Limb (tissue), 2 donors: ENCODE results near the gene COQ10B.
"Not testable (repeated sequence)": the region's sequence is repeated elsewhere in the genome, so short reads cannot be mapped to it uniquely, and the experiment has no call there.

Experiments used
- DNase-seq, 2 donors: peaks; one replicate each; pipeline ENCODE4 v3.0.0-alpha.2; 2016; ENCODE audit errors: extremely low spot score in 2 of 2

Gene COQ10B

DNA sequence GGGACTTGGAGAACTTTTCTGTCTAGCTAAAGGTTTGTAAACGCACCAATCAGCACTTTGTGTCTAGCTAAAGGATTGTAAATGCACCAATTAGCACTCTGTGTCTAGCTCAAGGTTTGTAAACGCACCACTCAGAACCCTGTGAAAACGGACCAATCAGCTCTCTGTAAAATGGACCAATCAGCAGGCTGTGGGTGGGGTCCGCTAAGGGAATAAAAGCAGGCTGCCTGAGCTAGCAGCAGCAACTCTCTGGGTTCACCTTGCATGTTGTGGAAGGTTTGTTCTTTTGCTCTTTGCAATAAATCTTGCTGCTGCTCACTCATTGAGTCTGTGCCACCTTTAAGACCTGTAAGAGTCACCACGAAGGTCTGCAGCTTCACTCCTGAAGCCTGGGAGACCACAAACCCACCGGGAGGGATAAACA lies 2.4 kb upstream of the COQ10B start:
- DNase-seq = not testable (repeated sequence)

DNA sequence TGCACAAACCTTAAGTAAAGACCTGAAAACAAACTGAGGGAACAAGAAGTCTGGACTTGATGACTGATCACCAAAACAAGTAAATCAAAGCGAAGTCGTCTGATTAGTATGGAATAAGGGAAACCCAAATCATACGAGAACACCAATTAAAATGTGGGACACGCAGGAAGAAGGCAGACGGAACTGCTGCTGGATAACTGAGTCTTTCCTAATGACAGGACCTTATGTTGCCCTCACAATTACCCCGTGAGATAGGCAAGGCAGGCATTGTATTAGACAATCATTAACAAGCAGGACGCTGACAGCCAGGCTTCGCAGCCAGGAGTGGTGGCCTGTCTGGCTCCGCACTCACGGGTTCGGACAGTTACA lies 614 bp upstream of the COQ10B start:
- no peak for DNase-seq

DNA sequence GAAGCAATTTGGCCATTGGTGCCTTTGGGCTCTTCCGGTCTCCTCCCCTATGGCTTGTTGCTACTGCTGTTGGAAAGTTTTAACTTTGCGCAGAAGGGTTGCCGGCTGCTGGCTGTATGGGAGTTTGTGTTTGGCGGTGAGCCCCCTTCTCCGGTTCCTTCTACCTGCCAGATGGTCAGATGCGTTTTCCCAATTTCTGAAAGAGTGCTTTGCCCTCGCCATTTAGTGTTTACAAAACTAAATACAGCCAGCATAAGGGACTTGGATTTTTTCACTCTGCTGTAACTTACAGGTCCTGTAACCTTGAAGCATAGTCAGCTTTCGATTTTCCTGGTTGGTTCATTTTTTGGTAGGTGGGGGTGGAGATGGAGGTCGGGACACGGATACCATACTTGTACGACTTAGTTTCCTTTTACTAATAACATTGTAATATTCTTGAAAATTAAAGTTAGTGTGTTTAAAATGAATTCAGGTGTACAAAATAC lies 604 bp downstream of the COQ10B start:
- DNase-seq = peak in 1 of 2 donors; percentile 80

DNA sequence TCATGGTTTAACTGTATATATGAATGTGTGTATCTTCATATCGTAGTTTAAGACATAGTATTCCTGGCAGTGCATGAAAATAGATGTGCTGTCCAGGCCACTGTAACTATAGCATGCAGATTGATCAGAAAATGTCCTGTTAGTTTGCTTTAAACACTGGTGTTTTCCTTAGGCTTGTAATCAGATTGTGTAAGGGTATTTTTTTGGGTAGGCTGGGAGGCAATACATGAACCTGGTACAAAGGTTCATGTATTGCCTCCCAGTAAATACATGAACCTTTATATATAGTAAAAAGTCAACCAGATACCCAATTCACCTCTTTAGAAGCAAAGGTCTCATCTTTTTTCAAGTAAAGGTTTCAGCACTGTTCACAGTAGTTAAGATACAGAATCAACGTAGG lies 1.6 kb downstream of the COQ10B start:
- DNase-seq = no peak

DNA sequence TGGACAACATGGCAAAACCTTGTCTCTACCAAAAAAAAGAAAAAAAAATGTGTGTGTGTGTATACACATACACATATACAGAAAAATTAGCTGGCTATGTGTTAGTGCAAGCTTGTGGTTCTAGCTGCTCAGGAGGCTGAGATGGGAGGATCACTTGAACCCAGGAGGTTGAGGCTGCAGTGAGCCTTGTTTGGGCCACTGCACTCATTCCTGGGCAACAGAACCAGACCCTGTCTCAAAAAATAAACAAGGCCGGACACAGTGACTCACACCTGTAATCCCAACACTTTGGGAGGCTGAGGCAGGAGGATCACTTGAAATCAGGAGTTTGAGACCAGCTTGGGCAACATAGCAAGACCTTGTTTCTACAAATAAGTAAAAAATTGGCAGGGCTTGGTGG lies 2.1 kb downstream of the COQ10B start:
- DNase-seq = no peak

DNA sequence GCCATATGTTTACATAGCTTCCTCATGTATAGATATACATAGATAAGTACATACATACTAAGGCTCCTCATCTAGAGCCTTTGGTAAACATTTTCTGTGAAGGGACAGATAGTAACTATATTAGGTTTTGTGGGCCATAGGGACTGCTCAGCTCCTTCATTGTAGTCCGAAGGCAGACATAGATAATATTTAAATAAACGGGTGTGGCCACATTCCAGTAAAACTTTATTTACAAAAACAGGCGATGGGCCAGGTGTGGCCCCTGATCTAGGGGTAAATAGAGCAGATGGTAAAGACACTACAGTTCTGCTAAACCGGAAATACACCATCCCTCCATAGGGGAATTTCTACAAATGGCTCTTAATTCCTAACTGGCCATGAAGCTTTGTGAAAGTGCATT lies 7.3 kb downstream of the COQ10B start:
- no peak for DNase-seq

DNA sequence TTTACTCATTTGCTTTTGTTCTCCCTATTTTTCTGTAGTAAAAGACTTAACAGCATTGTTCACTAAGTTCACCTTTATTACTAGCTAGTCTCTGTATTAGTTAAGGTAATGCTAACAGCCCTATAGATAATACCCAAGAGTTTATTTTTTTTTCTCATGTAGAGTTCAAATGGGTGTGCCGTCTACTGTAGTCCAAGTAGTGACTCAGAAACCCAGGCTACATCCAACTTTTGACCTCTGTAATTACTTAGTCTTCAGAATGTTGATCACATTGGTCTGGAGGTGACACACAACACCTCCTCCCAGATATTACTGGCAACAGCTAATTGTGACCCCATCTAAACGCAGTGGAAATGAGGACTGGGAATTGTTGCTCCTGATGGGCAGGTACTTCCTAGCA lies 7.7 kb downstream of the COQ10B start:
- DNase-seq = no peak

DNA sequence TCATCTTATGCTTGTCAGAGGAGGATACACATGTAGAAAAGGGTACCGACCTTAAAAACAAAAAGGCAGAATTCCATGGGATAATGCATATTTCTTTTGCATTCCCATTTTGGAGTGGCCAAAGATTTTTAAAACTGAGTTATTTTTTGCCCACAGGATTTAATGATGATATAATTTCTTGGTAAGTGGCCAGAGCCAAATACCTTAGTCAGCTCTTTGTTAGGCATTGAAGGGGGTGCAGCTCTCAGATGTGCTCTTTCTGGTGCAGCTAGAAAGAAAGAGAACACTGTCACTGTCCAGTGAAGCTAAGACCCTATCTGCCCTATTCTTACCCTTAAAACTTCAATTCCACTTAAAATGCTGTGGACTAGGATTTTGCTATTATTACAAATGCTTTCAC lies 10.8 kb downstream of the COQ10B start:
- DNase-seq = no peak

DNA sequence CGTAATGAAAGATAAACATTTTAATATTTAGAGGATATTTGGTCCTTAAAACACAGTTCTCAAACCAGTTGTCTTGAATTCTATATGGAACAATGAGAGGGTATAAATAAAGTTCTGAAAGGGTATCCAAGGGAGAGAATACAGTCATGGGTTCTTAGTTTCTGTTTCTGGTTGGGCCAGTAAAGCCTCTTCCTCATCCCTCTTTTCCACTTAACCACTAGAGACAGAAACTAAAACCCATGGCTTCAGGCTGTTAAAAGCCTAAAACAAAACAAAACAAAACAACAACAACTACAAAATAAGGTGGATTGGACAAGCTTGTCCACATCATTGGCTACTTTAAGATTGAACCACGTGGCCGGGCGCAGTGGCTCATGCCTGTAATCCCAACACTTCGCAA lies 18.8 kb downstream of the COQ10B start:
- no peak for DNase-seq

DNA sequence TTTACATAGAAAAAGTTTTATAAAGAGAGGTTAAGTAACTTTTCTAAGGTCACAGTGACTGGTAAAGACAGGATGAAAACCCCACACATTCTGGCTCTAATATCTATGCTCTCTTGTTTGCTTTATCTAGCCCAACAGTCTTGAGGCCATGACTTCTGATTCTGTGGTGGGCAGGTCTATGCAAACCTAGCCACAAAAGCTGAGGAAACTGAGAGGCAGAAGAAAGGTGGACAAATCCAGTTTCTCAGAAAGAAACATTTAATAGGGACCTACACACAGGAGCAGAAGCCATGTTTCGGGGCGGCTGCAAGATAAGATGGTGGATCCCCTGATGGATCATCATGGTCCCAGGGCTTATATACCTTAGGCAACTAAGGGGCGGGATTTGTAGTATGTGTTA lies 24.4 kb downstream of the COQ10B start:
- DNase-seq = no peak

DNA sequence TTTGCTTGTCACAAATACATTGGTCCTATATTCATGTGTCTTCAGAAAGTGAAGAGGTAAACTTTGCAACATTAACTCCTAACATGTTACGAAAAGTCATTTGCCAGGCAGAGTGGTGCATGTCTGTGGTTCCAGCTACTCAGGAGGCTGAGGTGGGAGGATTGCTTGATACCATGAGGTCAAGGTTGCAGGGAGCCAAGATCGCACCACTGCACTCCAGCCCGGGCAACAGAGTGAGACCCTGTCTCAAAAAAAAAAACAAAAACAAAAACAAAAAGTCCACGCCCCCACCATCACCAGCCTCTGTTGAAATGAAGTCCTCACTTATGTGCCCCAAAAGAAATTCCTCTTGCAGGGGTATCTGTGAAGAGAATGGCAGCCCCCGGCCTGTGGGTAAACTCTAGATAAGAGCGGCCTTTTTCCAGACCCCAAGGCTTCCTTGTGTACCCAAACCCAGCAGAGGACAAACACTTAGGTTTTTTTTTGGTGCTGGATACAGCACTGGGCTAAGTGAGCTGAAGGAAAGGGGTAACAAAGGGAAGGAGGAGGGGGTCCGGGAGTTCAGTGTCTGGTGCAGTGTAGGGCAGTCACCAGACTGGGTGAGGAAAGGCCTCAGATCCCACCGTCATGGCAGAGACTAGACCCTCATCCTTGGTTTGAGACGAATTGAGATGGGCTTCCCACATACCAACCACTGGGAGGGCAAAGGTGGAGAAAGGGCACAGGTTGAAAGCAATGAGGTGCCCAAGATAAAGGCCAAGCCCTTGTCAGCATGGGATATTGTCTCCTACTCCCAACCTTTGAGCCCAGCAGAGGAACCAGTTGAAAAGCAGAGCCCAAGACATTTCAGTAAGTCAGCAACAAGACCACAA lies 27.0 kb downstream of the COQ10B start:
- DNase-seq = no peak

DNA sequence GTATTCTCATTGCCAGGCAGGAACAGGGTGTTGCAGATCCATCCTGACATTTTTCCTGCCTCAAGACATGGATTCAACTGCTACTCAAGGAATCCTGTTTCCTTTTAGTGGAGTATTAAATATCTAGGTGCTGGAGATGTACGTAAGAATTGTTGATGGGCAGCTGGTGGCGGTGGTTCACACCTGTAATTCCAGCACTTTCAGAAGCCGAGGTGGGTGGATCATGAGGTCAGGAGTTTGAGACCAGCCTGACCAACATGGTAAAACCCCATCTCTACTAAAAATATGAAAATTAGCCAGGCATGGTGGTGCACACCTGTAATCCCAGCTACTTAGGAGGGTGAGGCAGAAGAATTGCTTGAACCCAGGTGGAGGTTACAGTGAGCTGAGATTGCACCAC lies 30.9 kb downstream of the COQ10B start:
- DNase-seq = not testable (repeated sequence)

DNA sequence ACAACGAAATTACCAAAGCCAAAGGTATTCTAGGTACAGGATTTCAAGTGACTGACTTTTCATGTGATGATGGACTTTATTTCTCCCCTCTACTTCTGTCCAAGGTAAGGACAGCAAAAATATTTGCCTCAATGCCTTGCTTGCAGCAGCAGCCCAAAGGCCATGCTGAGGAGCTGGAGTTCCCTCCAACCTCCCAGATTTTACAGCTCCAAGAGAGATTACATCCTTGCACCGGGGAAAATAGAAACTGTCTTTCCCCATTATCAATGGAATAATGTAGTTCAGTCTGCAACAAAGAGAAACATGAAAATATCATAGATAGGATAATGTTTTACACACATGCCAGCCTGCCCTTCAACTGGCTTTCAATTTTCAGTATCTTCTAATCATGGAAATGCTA lies 32.8 kb downstream of the COQ10B start:
- no peak for DNase-seq

DNA sequence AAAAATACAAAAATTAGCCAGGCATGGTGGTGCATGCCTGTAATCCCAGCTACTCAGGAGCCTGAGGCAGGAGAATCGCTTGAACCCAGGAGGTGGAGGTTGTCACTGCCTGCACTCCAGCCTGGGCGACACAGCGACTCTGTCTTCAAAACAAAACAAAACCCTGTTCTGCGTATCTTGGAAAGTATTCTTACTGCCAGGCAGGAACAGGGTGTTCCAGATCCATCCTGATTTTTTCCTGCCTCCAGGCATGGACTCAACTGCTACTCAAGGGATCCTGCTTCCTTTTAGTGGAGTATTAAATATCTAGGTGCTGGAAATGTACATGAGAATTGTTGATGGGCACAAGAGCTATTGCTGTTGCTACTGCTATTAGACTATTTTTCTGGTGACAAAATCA lies 34.0 kb downstream of the COQ10B start:
- no peak for DNase-seq

DNA sequence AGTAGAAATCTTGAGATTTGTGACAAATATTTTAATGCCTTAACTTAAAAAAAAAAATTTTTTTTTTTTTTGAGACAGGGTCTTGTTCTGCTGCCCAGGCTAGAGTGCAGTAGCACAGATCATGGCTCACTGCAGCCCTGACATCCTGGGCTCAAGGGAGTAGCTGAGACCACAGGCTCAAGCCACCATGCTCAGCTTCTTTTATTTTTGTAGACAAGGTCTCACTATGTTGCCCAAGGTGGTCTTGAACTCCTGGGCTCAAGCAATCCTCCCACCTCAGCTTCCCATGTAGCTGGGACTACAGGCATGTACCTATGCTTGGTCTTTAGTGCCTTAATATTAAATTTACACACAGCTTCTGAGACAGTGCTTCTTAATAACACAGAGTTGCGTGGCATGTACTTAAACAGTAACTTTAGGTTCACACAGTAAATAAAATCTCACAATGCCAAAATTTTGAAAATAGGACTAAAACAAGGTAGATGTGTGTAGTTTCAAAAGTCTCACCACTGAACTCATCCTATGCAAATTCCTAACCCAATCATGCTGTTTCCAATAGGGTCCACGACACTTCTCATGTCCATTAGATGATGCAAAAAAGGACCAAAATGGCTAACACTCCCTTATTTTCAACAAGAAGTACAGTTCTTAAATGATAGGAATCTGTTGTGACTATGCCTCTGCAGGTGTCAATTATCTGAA lies 42.2 kb downstream of the COQ10B start:
- DNase-seq = no peak

DNA sequence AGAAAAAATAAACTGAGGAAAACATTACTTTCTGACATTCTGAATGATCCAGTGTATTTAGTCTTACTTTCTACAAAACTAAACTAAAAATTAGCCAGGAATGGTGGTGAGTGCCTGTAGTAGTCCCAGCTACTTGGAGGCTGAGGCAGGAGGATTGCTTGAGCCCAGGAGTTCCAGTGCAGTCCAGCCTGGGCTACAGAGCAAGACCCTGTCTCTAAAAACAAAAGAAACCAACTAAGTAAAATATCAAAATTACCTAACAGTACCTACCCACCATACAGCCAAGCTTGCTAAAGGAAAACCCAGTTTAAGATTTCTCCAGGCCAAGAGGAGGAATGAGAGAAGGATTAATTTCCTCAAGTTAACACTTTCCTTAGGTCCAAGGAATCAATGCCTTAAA lies 43.3 kb downstream of the COQ10B start:
- DNase-seq = no peak

DNA sequence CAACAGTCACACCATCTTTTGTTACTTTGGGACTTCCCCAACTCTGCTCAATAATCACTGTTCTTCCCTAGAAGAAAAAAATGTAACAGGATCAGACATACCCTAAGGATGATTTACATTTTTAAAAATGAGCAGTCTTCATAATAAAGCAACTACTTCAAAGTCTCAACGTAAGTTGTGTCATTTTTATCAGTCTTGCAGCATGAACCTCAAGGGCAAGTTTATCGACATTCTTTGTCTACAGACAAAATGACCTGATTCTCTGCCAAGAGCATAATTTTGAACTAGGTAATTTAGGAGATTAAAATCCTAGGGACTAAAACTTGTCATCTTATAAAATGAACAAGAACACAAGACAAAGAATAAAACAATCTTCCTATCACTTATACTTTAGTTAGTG lies 44.0 kb downstream of the COQ10B start:
- no peak for DNase-seq

DNA sequence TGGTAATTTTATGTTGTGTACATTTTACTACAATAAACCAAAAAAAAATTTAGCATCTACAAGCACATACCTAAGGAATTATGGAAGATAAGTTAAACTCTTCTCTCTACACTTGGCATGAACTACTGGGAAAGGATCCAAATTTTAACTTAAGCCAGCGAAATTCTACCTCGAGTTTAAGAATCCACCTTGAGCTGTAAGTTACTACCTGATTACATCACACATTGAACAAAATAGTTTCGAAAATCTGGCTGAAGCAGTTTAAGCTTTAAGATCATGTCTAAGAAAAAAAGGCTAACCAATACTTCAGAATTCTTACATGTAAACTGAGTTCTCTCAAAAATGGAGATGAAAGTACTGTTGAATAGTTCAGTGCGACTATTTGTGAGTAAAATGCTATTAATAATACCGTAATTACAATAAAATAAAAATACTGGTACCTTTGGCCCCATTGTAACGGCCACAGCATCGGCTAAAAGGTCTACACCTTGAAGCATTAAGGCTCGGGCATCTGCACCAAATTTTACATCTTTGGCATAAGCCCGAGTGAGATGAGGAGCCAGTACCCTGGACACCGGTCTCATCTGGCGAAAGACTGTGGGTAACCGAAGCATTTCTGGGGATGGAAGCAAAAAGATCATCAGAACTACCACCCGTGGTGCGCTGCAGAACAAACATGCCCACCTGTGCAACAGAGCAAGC lies 45.0 kb downstream of the COQ10B start:
- DNase-seq = no peak

DNA sequence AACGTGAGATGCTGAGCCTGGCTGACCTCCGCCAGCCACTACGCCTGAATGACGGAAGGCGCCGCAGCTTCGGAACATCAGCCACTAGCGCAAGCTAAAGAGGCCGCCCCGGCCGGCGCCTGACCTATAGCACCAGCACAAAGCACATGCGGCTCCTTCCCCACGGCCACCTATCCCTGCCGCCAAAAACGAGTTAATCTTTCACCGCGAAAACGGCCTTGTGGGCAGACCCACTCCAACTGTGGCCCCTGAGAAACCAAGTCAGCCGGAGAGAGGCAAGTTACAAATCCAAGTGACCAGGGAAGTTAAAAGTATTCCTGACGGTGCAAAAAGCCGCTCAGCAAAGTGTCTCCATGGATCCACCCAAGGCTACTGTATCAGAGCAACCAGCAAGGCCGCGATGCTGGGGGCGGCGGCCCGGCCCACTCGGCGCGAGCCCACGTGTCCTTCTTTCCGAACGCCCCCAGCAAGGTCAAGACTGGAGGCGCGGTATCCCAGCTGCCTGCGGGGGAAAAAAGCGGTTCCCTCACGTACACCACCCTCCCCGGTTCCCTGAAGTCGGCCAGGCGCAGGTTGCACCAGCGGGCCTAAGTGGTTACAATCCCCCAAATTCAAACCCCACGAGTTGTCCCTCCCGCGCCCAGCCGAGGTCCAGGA lies 45.7 kb downstream of the COQ10B start:
- peak; percentile 35 to 71 for DNase-seq

DNA sequence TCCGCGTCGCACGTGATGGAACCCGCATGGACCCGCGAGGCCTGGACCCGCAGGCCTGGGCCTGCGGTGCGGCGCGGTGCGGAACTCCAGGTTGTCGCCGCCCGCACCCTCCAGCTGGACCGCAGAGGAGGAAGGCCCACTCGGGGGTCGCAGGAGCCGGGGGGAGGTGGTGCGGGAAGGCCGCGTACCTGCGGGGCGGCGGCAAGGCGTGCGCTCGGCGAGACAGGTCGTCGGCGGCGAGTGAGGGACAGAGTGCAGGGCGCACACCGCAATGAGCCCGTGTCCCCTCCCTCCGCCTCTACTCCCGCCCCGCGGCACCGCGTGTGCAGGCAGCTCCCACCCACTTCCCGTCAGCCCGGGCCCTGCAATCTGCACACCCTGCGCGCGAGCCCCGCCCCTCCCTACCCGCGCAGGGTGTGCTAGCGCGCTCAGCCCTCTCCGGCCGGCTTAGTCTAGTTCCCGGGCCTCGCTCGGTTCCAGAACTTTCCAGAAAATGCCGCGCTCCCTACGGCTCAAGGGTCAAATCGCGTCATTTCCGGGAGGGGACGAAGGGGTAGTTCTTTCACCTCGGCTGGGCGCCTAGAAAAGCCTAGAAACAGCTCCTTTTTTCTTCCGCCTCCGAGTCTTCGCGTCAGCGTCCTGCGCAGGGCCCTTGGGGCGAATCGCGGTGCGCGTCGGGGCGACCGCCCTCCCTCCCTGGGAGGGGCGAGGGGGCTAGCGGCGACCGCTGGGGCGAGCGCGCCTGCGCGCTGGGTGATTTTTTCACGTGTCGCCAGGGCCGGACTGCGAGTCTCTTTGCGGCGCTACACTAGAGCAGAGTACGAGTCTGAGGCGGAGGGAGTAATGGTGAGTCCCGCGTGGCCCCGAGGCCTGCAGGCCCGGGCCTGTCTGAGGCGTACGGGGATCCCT lies 46.5 kb downstream of the COQ10B start, which contains the start of the genes HSPD1 and HSPE1:
TSS of gene HSPD1 (minus strand) at position 247 of the 909 bp plus-strand sequence. CDS start 992 bp downstream, outside the sequence.
TSS of gene HSPE1 (plus strand) at position 786 of the 909 bp plus-strand sequence. CDS start at position 844, 58 bp downstream.
- DNase-seq = peak; percentile 98
